ENCODE data around the gene DOCK3. TPM values are rescaled to one million over a fixed set of nuclear protein-coding genes. Genes with fewer than 3 reads are reported as not detected.

The DOCK3 gene
- total RNA-seq, 1 experiment from 2014 or later = 8.3 TPM

DNA sequence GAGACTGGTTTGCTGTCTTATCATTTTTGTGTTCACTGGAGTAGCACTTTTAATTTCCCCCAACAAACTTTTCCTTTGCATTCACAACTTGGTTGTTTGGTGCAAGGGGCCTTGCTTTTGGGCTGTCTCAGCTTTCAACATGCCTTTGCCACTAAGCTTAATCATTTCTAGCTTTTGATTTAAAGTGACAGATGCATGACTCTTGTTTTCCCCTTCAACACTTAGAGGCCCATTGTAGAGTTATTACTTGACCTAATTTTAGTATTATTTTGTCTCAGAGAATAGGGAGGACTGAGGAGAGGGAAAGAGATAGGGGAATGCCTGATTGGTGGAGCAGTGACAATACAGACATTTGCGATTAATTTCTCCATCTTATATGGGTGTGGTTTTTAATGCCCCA, 370.3 kb downstream of the DOCK3 start:
- Histone ChIP-seq H3K23ac (ENCODE audit: insufficient read length, low read depth, low read length) (no peak overlapping the region), H2BK5ac (ENCODE audit: insufficient read length, low read length) (no peak overlapping the region), H3K56ac (ENCODE audit: insufficient read length, low read depth, low read length) (no peak overlapping the region), H3K4ac (ENCODE audit: low read depth, low read length) (no peak overlapping the region), H3K27me3 (ENCODE audit: insufficient read depth, low read length) (no peaks in the 10 kb centered on the region), H3K18ac (ENCODE audit: insufficient read length, low read depth, low read length) (no peak overlapping the region), H2BK15ac (ENCODE audit: low read depth, low read length) (no peak overlapping the region), H3K4me2 (ENCODE audit: insufficient read depth, insufficient read length, low read length) (no peak overlapping the region), H3K14ac (ENCODE audit: insufficient read depth, low read length) (no peak overlapping the region), H3K9ac (ENCODE audit: extremely low read depth, insufficient read length, low read length) (no peak overlapping the region), H3K79me2 (ENCODE audit: insufficient read depth, low read length) (no peaks in the 10 kb centered on the region), H2BK12ac (ENCODE audit: insufficient read length, low read depth, low read length) (no peak overlapping the region), H2AK5ac (ENCODE audit: insufficient read length, low read length) (no peak overlapping the region), H3K9me3 (ENCODE audit: control insufficient read depth, low read depth, low read length) (no peaks in the 10 kb centered on the region), H3K27ac (ENCODE audit: insufficient read length, low read depth, low read length) (no peak overlapping the region), H2AFZ (ENCODE audit: low read length) (no peak overlapping the region), H4K20me1 (ENCODE audit: control insufficient read depth, insufficient read depth, insufficient read length) (no peaks in the 10 kb centered on the region), H4K91ac (ENCODE audit: insufficient read length, low read depth, low read length) (no peak overlapping the region), H2BK120ac (ENCODE audit: low read depth, low read length, poor library complexity, severe bottlenecking) (no peak overlapping the region), H4K8ac (replicated peaks; ENCODE audit: insufficient read length, low read depth, low read length) (no peak overlapping the region), H3K79me1 (ENCODE audit: insufficient read depth, low read depth, low read length, poor library complexity, severe bottlenecking) (no peaks in the 10 kb centered on the region), H3K23me2 (ENCODE audit: insufficient read length, low read depth, low read length, poor library complexity, severe bottlenecking) (no peaks in the 10 kb centered on the region), H3T11ph (ENCODE audit: low read length) (no peak overlapping the region), H3K4me1 (ENCODE audit: insufficient read depth, low read length) (no peaks in the 10 kb centered on the region), H2BK20ac (ENCODE audit: low read depth, low read length, poor library complexity, severe bottlenecking) (no peak overlapping the region), H4K5ac (ENCODE audit: insufficient read length, low read depth, low read length) (no peak overlapping the region)
- TF ChIP-seq, protein P1, sequence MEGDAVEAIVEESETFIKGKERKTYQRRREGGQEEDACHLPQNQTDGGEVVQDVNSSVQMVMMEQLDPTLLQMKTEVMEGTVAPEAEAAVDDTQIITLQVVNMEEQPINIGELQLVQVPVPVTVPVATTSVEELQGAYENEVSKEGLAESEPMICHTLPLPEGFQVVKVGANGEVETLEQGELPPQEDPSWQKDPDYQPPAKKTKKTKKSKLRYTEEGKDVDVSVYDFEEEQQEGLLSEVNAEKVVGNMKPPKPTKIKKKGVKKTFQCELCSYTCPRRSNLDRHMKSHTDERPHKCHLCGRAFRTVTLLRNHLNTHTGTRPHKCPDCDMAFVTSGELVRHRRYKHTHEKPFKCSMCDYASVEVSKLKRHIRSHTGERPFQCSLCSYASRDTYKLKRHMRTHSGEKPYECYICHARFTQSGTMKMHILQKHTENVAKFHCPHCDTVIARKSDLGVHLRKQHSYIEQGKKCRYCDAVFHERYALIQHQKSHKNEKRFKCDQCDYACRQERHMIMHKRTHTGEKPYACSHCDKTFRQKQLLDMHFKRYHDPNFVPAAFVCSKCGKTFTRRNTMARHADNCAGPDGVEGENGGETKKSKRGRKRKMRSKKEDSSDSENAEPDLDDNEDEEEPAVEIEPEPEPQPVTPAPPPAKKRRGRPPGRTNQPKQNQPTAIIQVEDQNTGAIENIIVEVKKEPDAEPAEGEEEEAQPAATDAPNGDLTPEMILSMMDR (conservative IDR thresholded peaks at IDR 0.05) = no peak
- Mint-ChIP-seq H3K36me3 (ENCODE audit: insufficient read depth in 1 of 3, low read depth in 3 of 3) (no peaks in the 10 kb centered on the region; a peak in 1 of 7 replicates), H3K4me1 (peaks cover 3 to 11% of the 10 kb centered on the region in 2 experiments), H3K9me3 (no peaks in the 10 kb centered on the region; a peak in 1 of 5 replicates), H3K27ac (peak overlapping the region in 1 of 3 experiments; percentile 12; a peak in 1 of 7 replicates), H3K27me3 (ENCODE audit: low read depth) (no peaks in the 10 kb centered on the region), H3K4me3 (no peak overlapping the region)
- DNase-seq = no peak
- WGBS (ENCODE audit: extremely low coverage, insufficient read length, low lambda C conversion rate) = no CpG with 5 or more reads among the region's 1 CpG

All from H9 (cell line).